Measurements from ENCODE around the gene OXA1L. TPM values are rescaled to one million over a fixed set of nuclear protein-coding genes. Genes with fewer than 3 reads are reported as not detected.
"Not testable (repeated sequence)": the region's sequence is repeated elsewhere in the genome, so short reads cannot be mapped to it uniquely, and the experiment has no call there.

The OXA1L gene
- polyA plus RNA-seq, 1 experiment, result 181 TPM

DNA sequence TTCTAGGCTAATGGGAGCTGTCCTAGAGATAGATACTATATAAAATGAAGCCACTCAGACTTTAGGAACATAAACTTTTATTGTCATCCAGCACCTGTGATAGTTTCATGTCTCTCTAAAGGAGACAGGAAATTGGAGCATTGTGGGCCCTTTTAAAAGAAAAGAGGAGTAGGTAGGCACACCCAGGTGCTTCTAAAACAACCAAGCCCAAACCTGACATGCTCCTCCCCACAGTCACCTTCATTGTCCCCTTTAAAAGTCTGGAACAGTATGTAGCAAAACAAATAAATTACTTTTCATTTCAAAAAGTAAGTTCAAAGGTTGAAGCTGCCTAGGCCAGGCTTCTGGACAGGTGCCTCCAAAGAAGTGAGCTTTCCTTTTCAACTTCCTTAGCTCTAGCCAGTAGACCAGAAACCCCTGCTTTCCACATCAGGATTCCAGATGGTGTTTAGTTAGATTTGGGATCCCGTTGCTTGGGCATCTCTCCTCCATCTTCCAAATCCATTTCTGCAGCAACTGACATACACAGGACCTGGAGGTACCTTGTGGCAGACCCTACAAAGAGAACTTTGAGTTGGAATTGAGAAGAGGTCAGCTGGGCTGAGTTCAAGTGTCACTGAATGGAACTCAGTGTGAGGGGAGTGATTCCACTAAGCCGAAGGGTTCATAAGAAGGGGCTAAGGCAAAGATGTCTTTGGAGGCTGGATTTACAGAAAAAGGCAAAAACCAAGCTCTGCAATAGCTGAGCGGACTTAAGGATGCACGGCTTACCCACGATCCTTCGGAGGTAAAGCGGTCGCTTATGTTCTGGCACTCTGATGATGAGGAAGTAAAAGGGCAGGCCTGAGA, 6.9 kb downstream of the OXA1L start:
- Histone ChIP-seq H3K27ac (ENCODE audit: low read depth, low read length) (no peak overlapping the region), H3K9me3 (ENCODE audit: control insufficient read depth, insufficient read depth, low read length) (no peaks in the 10 kb centered on the region), H3K27me3 (ENCODE audit: control insufficient read depth, insufficient read depth, low read length) (no peaks in the 10 kb centered on the region), H3K4me3 (ENCODE audit: low read depth, low read length) (no peak overlapping the region)
- TF ChIP-seq, protein P1, sequence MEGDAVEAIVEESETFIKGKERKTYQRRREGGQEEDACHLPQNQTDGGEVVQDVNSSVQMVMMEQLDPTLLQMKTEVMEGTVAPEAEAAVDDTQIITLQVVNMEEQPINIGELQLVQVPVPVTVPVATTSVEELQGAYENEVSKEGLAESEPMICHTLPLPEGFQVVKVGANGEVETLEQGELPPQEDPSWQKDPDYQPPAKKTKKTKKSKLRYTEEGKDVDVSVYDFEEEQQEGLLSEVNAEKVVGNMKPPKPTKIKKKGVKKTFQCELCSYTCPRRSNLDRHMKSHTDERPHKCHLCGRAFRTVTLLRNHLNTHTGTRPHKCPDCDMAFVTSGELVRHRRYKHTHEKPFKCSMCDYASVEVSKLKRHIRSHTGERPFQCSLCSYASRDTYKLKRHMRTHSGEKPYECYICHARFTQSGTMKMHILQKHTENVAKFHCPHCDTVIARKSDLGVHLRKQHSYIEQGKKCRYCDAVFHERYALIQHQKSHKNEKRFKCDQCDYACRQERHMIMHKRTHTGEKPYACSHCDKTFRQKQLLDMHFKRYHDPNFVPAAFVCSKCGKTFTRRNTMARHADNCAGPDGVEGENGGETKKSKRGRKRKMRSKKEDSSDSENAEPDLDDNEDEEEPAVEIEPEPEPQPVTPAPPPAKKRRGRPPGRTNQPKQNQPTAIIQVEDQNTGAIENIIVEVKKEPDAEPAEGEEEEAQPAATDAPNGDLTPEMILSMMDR (IDR thresholded peaks at IDR 0.05; ENCODE audit: low read depth, low read length), result no peak
- POLR2A ChIA-PET, result interaction anchor here (1.2 kb wide), 1 partner anchor 50 kb away, joined by 3 read pairs; no protein-coding TSS in a partner anchor
- no peak for DNase-seq (ENCODE audit: low read depth, low spot score)
- CTCF ChIA-PET, result interaction anchor here (1.8 to 2.2 kb wide), 3 partner anchors 50 to 217 kb away, joined by 6 to 11 read pairs (median 8); no protein-coding TSS in a partner anchor

DNA sequence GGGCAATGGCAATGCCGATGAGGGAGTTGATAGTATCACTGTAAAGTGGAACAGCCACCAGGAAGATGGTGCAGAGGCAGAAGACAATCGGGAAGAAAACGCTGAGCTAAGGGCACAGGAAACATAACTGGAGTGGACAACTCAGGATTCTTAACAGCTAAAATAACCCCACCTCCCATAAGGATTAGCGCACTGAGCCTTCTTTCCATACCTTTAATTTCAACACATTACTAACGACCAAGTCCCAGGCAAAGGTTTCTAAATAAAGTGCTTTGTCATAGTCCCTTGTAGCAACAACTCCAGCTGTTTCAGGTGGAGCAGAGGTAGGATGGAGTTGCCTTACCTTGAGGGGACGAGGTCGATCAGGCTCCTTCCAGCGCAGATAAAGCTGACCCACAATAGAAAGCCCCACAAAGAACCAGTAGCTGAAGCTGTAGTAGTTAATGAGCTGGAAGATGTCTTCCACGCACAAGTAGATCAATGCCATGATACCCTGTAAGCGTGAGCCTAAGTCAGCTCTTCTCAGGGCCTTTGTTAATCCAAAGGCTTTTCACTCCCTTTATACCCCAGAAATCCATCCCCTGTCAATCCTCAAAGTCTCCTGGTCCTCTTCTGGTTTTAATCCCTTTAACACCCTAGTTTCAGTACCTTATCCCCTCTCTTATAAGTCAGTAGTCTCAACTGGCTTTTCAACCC, 7.7 kb downstream of the OXA1L start:
- ChIA-PET POLR2A (interaction anchor here (0.5 to 1.2 kb wide), 3 partner anchors 10 to 117 kb away, joined by 3 to 5 read pairs (median 4); no protein-coding TSS in a partner anchor), CTCF (interaction anchor here (1.8 to 2.2 kb wide), 3 partner anchors 49 to 217 kb away, joined by 6 to 11 read pairs (median 8); no protein-coding TSS in a partner anchor)
- no peak overlapping the region for H3K27ac ChIP-seq (ENCODE audit: low read depth, low read length)

DNA sequence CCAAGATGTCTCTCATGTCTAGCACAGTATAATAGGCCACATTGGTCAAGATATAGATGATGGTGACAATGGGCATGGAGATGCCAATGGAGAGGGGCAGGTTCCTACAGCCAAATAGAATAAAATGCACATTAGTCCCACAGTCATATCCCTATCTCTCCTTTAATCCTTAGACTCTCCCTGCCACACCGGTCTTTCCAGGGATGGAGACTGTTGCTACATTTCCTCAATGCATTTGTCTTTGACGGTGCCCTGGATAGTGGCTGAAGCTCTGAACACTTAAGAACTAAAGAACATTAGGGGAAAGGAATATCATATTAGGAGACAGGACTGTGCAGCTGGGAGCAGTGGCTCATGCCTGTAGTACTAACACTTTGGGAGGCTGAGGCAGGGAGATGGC, 9.7 kb downstream of the OXA1L start:
- DNase-seq (ENCODE audit: low read depth, low spot score), result no peak
- Histone ChIP-seq H3K4me3 (ENCODE audit: low read depth, low read length) (no peak overlapping the region), H3K9me3 (ENCODE audit: control insufficient read depth, insufficient read depth, low read length) (no peaks in the 10 kb centered on the region), H3K27ac (ENCODE audit: low read depth, low read length) (no peak overlapping the region), H3K27me3 (ENCODE audit: control insufficient read depth, insufficient read depth, low read length) (no peaks in the 10 kb centered on the region)
- ChIA-PET CTCF (interaction anchor here (0.7 to 3.4 kb wide), 6 partner anchors 78 to 219 kb away, joined by 3 to 24 read pairs (median 4); no protein-coding TSS in a partner anchor), POLR2A (no interaction called here)
- TF ChIP-seq, protein P1 (IDR thresholded peaks at IDR 0.05; ENCODE audit: low read depth, low read length), result no peak

More for the DNA sequence above, 7.7 kb downstream of the OXA1L start:
- Histone ChIP-seq H3K4me3 (ENCODE audit: low read depth, low read length) (no peak overlapping the region), H3K9me3 (ENCODE audit: control insufficient read depth, insufficient read depth, low read length) (no peaks in the 10 kb centered on the region), H3K27me3 (ENCODE audit: control insufficient read depth, insufficient read depth, low read length) (no peaks in the 10 kb centered on the region)
- DNase-seq (ENCODE audit: low read depth, low spot score), result no peak
- TF ChIP-seq, protein P1 (IDR thresholded peaks at IDR 0.05; ENCODE audit: low read depth, low read length), result no peak

DNA sequence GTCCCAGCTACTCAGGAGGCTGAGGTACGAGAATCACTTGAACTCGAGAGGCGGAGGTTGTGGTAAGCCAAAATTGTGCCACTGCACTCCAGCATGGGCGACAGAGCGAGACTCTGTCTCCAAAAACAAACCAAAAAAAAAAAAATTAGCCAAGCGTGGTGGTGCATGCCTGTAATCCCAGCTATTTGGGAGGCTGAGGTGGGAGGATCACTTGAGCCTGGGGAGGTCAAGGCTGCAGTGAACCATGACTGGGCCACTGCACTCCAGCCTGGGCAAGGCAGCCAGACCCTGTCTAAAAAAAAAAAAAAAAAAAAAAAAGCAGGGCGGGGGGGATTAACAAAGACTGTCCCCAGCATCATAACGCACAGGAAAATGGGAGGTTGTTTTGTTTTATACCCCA, 10.4 kb downstream of the OXA1L start:
- H3K9me3 ChIP-seq (ENCODE audit: control insufficient read depth, insufficient read depth, low read length); POLR2A ChIA-PET; DNase-seq (ENCODE audit: low read depth, low spot score); H3K27me3 ChIP-seq (ENCODE audit: control insufficient read depth, insufficient read depth, low read length); H3K27ac ChIP-seq (ENCODE audit: low read depth, low read length); H3K4me3 ChIP-seq (ENCODE audit: low read depth, low read length): not testable (repeated sequence)
- CTCF ChIA-PET, result interaction anchor here (0.7 to 3.4 kb wide), 10 partner anchors 58 to 220 kb away, joined by 3 to 24 read pairs (median 4); no protein-coding TSS in a partner anchor

DNA sequence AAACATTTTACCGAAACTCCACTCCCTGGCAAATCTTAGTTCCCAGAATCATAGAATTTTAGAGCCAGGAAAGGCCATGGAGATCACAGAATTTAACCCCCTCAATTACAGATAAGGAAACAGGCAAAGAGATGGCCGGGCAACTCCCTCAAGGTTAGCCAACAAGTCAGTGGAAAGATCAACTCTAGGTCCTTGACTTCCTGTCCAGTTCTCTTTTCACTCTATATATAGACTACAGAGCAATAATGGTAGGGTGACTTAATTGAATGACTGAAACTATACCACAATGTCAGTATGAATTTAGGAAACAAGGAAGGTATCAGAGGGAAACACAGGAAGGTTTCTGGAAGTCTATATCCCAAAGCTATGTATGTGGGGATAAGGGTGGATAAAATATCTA, 11.6 kb downstream of the OXA1L start:
- TF ChIP-seq, protein P1 (IDR thresholded peaks at IDR 0.05; ENCODE audit: low read depth, low read length), result no peak
- POLR2A ChIA-PET, result no interaction called here
- CTCF ChIA-PET, result interaction anchor here (0.6 to 3.4 kb wide), 17 partner anchors 12 to 221 kb away, joined by 3 to 24 read pairs (median 4); partner anchors contain the start of gene OXA1L
- Histone ChIP-seq H3K27me3 (ENCODE audit: control insufficient read depth, insufficient read depth, low read length) (no peaks in the 10 kb centered on the region), H3K27ac (ENCODE audit: low read depth, low read length) (no peak overlapping the region), H3K9me3 (ENCODE audit: control insufficient read depth, insufficient read depth, low read length) (no peaks in the 10 kb centered on the region), H3K4me3 (ENCODE audit: low read depth, low read length) (no peak overlapping the region)
- DNase-seq (ENCODE audit: low read depth, low spot score), result no peak

All from AG04450 (cell line).